ENCODE measurements around the gene PDLIM4.
A peak's percentile ranks its signal among the peaks of the same experiment; 100 is the strongest.

Gene PDLIM4

GRCh38 chr5:132227485-132228240, 29.8 kb upstream of the PDLIM4 start, which contains the start of gene P4HA2:
TSS of gene P4HA2 (minus strand) at chr5:132227853. CDS start at chr5:132218626, 9,227 bp downstream.
- DNase-seq, result peak; percentile 92

DNA sequence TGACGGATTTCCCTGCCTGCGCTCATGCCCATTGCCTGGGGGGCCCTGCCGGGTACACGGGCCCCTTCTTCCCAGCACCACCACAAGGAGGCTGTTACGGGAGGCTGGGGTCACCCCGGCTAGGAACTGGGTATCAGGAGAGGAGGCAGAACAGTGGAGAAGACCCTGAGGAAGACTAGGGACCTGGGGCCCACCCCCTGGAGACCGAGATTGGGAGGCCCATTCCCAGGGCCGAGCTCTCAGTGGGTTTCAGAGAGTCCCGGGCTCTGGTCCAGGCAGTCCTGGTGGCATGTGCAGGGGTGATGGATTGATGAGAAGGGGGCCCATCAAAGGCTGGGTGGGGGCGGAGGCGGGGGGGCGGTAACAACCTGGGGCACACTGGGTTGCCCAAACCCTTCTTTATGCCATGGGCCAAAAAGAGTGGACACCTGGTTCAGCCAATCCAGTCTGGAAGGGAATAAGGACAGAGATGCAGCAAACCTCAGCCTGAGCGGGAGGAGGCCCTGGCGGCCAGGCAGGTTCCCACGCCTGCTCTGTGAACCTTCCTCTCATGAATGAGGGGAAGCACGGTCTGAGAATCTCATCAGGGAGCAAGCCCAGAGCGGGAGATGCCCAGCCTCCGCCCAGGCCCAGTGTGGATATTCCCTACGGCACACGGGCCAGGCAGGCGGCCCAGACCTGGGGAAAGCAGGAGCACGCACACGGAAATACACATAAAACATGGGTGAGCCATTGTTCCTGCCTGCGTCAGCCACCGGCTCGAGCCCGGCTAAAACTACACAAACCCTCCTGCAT, 29.1 kb upstream of the PDLIM4 start:
- DNase-seq, result peak; percentile 50

DNA sequence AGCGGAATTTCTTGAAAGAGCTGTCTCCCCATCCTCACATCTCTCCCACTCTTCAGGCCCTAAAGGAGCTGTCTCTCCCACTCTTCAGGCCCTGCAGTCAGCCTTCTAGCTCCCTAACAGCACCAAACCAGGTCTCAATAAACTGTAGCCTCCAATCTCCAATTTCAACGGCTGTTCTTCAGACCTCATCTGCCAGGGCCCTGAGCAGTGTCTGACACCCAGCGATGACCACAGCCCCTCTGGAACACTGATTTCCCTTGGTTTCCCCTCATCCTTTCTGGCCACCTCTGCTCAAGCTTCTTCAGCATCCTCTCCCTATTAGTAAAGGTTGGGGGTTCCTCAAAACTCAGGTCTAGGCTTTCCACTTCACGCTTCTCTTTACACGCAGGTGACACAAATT, 28.3 kb upstream of the PDLIM4 start:
- no peak for DNase-seq

- peak; percentile 22 for DNase-seq
These were observed 26.6 kb upstream of the PDLIM4 start for GRCh38 chr5:132230871-132231270.

DNA sequence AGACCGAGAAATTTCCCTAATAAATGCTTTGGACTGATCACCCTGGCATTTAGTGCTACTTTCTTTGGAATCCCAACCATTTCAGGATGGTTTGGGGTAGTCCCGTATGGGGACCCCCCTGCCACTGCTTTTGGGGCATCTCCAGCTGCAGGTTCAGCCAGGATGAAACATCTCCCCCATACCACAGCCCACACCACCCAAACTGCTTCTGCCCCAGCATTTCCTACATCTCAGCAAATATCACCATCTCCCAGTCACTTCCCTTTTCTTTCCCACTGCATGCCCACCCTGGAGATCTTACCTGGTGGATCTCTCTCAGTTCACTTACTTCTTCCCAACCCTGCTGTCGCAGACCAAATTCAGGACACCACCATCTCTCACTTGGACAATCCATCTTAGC, 25.0 kb upstream of the PDLIM4 start:
- DNase-seq, result no peak

- DNase-seq, result peak; percentile 20
These were observed 24.4 kb upstream of the PDLIM4 start for GRCh38 chr5:132233081-132233480.

DNA sequence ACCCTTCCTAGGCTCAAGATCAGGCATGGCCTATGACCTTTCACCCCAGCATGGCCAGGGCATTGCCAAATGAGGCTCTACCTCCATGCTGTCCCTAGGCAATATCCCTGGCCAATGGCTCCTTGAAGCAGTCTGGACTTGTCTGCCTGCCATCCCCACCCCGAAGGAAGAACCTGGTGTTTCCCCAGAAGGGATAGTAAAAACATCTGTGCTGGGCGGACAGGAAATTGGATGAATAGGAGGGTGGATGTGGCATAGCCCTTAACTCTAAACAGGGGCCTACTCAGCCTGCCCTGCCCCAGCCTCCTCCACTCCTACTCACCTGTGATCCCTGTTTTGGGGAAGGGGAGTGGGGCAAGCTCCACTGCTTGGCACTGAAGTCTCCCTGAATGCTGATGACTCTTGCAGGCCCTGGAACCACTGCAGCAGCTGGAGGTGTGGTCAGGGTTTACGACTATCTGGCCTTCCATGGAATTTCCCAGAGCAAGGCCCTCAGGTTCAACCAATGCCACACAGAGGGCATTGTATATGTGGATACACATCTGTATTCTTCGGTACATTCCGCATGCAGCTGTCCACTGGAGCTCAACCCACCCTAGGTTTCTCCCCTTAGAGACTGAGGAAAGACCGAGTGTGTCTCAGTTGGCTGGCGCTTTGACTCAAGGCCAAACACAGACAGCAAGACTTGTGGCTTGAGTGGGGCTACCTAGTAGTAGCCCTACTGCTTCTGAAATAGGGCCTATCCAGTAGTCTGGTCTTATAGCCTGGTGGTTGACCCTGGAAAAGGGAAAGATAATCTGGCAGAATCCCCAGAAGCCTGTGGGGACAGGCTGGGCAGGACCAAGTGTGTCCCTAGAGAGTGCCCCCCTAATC, 23.4 kb upstream of the PDLIM4 start:
- DNase-seq, result peak; percentile 57

DNA sequence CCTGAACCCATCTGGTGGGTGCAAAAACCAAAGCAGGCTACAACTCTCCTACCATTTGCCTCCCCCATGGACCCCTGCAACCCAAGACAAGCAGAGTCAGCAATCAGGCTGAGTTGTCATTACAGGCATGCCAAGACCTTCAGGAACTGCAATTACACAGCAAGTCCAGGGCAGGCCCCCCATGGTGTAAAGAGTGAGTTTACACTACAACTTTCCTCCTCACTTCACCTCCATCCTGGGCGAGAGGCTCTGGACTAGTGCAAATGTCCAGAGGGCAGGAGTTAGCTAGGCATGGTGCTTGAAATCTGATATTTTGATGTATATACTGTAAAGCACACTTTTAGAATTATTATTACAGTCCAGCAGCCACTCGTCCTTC, 22.8 kb upstream of the PDLIM4 start:
- peak; percentile 32 for DNase-seq

DNA sequence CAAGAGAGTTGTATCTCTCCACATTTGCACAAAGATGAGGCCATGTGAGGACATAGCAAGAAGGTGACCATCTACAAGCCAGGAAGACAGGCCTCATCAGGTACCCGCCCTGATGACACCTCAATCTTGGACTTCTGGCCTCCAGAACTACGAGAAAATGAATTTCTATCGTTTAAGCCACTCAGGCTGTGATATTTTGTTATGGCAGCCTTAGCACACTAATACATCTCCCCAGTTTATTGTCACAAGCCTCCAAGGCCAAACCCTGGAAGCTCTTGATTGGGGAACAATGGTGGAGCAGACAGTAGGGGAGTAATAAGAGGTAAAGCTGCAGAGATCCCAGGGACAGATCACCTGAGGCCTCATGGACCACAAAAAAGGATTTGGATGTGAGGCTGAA, 22.2 kb upstream of the PDLIM4 start:
- peak; percentile 20 for DNase-seq

DNA sequence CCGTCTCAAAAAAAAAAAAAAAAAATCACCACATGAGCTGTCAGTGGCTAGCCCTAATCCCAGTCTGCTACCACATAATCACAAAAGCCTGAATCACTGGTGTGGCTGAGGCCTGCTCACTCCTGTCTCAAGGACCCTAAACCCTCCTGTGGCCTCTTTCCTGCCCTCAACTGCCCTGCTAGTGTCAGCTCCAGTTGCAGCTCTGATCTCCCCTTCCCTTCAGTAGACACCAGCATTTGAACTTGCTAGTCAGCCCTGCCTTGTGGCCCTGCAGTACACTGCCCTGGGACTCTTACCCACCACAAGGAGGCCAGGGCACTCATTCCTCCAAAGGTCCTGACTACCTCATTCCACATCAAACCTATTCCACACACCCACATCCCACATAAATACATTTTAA, 20.4 kb upstream of the PDLIM4 start:
- DNase-seq, result peak; percentile 54

DNA sequence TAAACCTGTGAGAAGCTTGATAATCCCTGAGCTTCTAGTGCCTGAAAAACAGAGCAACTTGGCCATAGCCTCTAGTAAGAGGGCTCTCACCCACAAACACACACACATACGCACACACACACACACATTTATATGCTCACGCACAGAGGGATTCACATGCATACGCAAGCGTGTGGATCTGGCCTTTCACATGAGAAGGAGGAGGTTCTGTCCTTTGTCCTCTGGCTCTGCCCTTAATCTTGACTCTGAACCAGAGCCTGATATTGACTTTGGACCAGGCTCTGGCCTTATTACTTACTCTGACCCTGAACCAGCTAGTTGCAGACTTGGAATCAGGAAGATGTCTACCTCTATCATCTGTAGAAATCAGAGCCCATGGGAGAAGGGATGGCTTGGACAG, 19.8 kb upstream of the PDLIM4 start:
- DNase-seq, result peak; percentile 35

DNA sequence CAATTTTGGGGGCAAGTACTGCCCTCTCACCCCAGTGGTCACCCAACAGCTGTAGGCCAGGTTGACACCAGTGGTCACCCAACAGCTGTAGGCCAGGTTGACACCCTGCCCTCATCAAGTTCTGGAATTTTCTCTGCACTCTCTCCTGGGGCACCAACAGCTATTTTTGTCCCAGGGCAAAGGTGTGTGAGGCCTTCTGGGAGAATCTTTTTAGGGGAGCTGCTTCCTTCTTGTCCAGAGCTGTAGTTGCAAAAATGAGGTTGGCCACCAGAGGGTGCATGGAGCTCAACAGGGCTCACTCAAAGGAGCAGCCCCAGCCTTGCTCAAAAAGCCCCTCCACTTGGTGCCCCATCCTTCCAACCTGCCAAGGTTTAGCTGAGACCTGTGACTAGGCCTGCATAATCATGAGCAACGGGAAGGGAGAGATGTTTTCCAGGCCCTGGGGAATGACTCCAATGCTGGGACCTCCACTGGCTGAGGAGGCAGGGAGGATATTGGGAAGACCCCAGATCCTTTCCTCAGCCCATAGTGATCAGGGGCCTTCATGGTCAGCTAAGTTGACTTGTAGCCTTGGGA, 19.2 kb upstream of the PDLIM4 start:
- DNase-seq, result peak; percentile 81

DNA sequence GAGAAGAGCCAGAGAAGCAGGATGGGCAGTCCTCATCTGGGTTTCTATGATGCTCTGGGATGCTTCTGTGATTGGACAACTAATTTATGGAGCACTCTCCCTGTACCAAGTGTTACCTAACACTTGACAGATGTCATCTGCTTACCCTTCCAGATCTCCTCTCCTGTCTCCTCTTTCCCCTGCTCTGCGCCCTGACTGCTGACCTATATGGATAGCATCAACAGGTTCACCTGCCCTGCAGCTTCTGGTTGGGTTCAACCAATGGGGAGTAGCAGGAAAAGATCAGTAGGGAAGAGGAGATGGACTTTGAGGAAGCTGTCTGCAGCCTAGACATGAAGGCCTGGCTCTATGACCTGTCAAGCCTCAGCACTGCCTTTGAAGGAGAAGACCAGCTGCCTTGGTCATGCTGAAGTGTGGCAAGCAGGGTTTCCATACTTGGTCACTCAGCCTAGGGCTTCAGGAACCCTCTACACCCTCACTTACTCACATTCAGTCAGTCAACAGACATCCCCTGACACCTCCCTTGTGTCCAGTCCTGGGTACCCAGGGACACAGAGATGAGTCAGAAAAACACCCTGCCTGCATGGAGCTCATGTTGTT, 18.5 kb upstream of the PDLIM4 start:
- DNase-seq, result peak; percentile 14

GRCh38 chr5:132239776-132240175, 17.7 kb upstream of the PDLIM4 start:
- DNase-seq, result no peak

DNA sequence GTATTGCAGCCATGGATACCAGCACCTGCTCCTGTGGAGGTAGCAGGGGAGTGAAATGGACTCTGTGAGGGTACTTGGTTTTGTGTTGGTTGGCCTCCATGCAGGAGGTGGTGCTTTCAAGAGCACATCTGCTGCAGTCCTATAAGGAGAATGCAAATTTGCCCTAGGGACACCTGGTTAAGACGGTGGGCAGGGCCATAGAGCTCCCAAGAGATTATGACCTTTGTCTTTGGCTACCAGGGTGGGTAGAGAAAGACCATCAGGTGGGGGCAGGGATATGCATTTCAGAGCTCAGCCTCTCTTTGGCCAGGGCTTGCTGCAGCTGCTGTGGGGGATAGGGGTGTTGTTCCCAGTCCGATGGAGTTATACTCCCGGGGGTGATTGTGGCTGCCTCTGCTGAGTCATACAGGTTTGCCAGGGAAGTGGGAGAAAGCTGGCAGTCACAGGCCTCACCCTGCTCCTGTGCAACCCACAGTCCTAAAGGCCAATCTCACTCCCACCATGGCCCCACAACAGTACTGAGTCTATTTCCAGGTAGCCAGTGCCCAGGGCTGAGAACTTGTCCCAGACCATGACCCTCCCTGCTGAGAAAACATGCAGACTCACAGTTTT, 14.0 kb upstream of the PDLIM4 start:
- peak; percentile 36 for DNase-seq

GRCh38 chr5:132245593-132245992, 11.9 kb upstream of the PDLIM4 start:
- DNase-seq, result no peak

DNA sequence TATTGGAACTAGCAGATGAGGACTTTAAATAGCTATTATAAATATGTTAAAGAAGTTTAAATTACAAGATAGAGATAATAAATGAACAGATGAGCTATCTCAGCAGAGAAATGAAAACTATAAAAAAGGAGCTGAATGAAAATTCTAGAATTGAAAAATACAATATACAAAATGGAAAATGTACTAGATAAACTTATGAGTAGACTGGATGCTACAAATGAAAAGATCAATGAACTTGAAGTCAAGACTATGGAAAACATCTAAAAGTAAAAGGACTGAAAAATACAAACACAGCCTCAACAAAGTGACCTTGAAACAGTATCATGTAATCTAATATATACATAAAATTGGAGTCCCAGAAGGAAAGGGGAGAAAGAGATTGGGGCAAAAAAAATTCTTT, 10.7 kb upstream of the PDLIM4 start:
- DNase-seq, result no peak

- peak; percentile 25 for DNase-seq
These were observed 6.9 kb upstream of the PDLIM4 start for GRCh38 chr5:132250547-132250946.

GRCh38 chr5:132251220-132251725, 6.2 kb upstream of the PDLIM4 start:
- peak; percentile 38 for DNase-seq

GRCh38 chr5:132253008-132253441, 4.5 kb upstream of the PDLIM4 start:
- no peak for DNase-seq

DNA sequence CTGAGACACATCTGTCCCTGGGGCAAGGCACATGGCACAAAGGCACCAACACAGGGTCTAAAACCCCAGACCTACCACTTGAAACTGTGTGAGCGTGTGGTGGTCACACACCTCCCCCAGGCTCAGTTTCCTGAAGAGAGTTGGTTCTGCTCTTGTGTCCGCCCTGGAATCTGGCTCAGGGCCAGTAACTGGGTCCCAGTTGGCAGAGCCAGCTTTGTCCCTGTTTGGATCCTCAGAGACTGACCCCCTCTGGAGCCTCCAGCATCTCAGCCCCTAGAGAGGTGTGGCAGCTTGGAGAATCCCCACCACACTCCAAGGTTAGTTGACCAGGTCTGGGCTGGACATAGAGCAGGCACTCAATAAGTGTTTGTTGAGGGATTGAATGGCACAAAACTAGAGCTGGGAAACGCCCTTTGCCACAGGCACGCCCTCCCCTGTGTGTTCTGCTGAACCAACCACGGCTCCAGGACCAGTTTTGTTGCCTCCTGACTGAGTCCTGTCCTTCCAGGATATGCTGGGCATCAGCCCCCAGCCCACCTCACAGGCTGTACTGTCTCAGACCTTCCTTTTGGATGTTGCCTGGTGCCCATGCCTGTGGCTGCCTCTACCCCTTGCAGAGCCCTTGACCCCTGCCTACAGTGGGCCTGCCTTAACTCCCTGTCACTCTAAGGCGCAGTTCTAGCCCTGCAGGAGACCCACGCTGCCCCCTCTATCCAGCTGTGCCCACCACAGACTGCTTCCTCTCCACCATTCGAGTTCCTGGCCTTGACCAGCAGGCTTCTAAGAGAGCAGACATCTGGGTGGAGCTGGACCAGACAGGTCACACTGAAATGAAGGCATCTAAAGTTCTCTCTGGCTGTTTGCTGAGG, 3.8 kb upstream of the PDLIM4 start:
- peak; percentile 52 for DNase-seq

All from islet precursor cell (in vitro differentiated cells).